Lower leg skin (tissue), 4 donors: Measurements from ENCODE around the gene SLC3A2. TPM values are rescaled to one million over a fixed set of nuclear protein-coding genes. Genes with fewer than 3 reads are reported as not detected.

ENCODE experiments used
- DNase-seq, 2 donors: peaks; one replicate each; pipeline ENCODE4 v3.0.0-alpha.2; 2019; ENCODE audit warnings: low spot score in 2 of 2
- H3K4me3 ChIP-seq: fragments of 200-600 bp; sonication (generic); 2 replicates; pipeline ENCODE4 v1.5.1; 2017; ENCODE audit warnings: mild to moderate bottlenecking, low read depth; ENCODE audit not compliant: poor library complexity, severe bottlenecking
- POLR2A ChIP-seq, 2 donors: fragments of 450-650 bp; IDR thresholded peaks; one replicate each; pipeline ENCODE4 v1.6.1; 2016 to 2017; ENCODE audit warnings: antibody characterized with exemption in 2 of 2, mild to moderate bottlenecking in 1 of 2, moderate library complexity in 1 of 2
- WGBS, 2 donors: methylation state at CpG; one replicate each; pipeline ENCODE4 v1.1.5; 2018; 5-methylcytosine and 5-hydroxymethylcytosine counted together
- intact Hi-C: fragments of 100-400 bp; cut with DNase I; formaldehyde crosslinking; loops from one replicate; pipeline ENCODE4 v1.15.0; 2023; ENCODE audit warnings: low total_unique reads
- total RNA-seq, 4 donors: library from RNA; depleted of rRNA; stranded (reverse); fragments of >200 nt; gene quantifications; one replicate each; pipeline ENCODE4 v1.1.0, GENCODE V29; 2016
- TF ChIP-seq, protein P1 (sequence below), 3 donors: fragments of 450-650 bp; IDR thresholded peaks; one replicate each; pipeline ENCODE4 v1.5.1; 2016; ENCODE audit warnings: antibody characterized with exemption in 3 of 3, mild to moderate bottlenecking in 3 of 3, moderate library complexity in 2 of 3

The SLC3A2 gene
- total RNA-seq, 4 donors from 2014 or later = 175 to 190 (median 187) TPM

GRCh38 chr11:62879235-62879978 lies 1.3 kb upstream of the SLC3A2 start:
- DNase-seq = peak in 1 of 2 donors; percentile 74
- intact Hi-C loops = no loop called here
- 40 to 45% methylated on average over 7 of the region's 7 CpGs for WGBS, 2 donors
- no peak overlapping the region for H3K4me3 ChIP-seq
- TF ChIP-seq, protein P1, sequence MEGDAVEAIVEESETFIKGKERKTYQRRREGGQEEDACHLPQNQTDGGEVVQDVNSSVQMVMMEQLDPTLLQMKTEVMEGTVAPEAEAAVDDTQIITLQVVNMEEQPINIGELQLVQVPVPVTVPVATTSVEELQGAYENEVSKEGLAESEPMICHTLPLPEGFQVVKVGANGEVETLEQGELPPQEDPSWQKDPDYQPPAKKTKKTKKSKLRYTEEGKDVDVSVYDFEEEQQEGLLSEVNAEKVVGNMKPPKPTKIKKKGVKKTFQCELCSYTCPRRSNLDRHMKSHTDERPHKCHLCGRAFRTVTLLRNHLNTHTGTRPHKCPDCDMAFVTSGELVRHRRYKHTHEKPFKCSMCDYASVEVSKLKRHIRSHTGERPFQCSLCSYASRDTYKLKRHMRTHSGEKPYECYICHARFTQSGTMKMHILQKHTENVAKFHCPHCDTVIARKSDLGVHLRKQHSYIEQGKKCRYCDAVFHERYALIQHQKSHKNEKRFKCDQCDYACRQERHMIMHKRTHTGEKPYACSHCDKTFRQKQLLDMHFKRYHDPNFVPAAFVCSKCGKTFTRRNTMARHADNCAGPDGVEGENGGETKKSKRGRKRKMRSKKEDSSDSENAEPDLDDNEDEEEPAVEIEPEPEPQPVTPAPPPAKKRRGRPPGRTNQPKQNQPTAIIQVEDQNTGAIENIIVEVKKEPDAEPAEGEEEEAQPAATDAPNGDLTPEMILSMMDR (IDR thresholded peaks at IDR 0.05) = no peak
- TF ChIP-seq POLR2A (IDR thresholded peaks at IDR 0.05) = no peak

DNA sequence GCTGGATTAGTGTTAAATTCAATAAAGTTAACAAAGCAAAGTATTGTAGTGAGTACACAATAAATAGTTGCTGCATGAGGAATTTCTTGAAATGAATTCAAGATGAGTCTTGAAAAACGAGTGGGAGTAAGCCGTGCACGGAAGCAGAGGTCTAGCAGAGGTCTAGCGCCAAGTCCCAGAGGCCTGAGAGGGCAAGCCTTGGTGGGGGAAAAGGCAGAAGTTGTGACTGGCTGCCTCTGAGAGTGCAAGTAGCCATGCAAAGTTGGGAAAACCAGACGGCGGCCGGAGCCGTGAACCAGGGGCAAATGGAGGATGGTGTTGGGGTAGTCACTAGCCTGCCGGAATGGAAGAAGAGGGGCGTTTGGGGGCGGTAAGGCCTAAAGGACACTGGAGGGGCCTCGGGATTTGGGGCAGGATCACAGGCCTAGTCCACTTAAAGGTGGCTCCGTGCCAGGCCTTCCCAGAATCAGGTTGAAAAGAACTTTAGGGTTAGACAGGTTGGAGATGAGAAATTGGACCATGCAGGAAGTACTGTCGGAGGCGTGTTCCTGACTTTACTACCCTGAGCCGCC lies 379 bp upstream of the SLC3A2 start:
- DNase-seq = peak in 1 of 2 donors; percentile 90
- no peak for TF ChIP-seq POLR2A (IDR thresholded peaks at IDR 0.05)
- TF ChIP-seq, protein P1 (IDR thresholded peaks at IDR 0.05) = no peak
- intact Hi-C loops = no loop called here
- 1 to 2% methylated on average over 16 of the region's 16 CpGs for WGBS, 2 donors
- peak overlapping the region; percentile 96 for H3K4me3 ChIP-seq

- 2% methylated on average over 21 of the region's 21 CpGs for WGBS, 2 donors
- intact Hi-C loops = no loop called here
- H3K4me3 ChIP-seq = peak overlapping the region; percentile 96
- TF ChIP-seq, protein P1 (IDR thresholded peaks at IDR 0.05) = no peak
- no peak for TF ChIP-seq POLR2A (IDR thresholded peaks at IDR 0.05)
- peak; percentile 99 to 100 for DNase-seq
Observed at GRCh38 chr11:62881579-62882430, 1.1 kb downstream of the SLC3A2 start.

DNA sequence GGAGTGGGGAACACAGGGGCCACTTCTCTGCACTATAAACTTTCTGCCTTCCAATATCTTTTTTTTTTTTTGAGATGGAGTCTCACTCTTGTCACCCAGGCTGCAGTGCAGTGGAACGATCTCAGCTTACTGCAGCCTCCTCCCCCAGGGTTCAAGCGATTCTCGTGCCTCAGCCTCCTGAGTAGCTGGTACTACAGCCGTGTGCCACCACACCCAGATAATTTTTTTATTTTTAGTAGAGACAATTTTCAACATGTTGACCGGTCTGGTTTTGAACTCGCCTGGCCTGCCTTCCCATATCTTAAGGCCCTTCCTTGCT lies 1.7 kb downstream of the SLC3A2 start:
- no peak for TF ChIP-seq POLR2A (IDR thresholded peaks at IDR 0.05)
- TF ChIP-seq, protein P1 (IDR thresholded peaks at IDR 0.05) = no peak

DNA sequence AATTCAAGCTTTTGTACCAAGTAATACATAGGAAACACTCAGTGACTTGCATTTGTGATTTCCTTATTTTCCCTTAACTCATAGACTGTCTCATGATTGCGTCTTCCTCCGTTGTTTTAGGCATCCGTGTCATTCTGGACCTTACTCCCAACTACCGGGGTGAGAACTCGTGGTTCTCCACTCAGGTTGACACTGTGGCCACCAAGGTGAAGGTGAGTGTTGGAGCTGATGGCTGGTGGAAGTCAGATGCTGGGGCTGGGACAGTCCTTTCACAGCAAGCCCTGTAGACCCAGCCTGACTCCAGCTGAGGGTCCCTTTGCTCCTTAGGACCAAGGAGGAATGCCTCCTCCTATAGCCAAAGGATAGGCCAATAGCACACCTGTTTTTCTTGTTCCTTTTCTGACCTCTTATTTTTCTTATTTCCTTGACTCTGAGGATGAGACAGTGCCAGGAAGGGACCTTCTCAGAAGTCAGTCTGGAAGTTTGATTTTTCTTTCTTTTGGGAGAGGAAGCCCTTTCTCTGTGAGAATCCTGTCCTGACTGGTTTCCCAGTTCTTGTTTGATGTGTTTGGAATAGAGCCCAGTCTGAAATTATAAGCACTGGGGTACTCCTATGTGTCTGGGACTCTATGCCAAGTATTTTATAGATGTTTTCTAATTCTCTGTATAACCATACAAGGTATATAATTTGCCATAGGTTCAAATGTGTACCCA lies 2.2 kb downstream of the SLC3A2 start:
- TF ChIP-seq POLR2A (IDR thresholded peaks at IDR 0.05) = no peak
- TF ChIP-seq, protein P1 (IDR thresholded peaks at IDR 0.05) = no peak
- 22 to 37% methylated on average over 5 of the region's 5 CpGs for WGBS, 2 donors
- intact Hi-C loops = no loop called here
- DNase-seq = no peak
- peak overlapping the region; percentile 65 for H3K4me3 ChIP-seq

More for the DNA sequence above, 1.7 kb downstream of the SLC3A2 start:
- peak overlapping the region; percentile 65 for H3K4me3 ChIP-seq
- WGBS, 2 donors = 13 to 23% methylated on average over 6 of the region's 6 CpGs
- no peak for DNase-seq
- intact Hi-C loops = no loop called here
